GM11168 (cell line): ENCODE results near the gene IFNK.

Experiments
- in situ Hi-C: fragments of 300-500 bp; cut with MboI; formaldehyde crosslinking; loops from one replicate; pipeline ENCODE4 v1.12.0; 2022; ENCODE audit warnings: low sequenced_read_pairs; ENCODE audit not compliant: unreplicated experiment

Gene IFNK

DNA sequence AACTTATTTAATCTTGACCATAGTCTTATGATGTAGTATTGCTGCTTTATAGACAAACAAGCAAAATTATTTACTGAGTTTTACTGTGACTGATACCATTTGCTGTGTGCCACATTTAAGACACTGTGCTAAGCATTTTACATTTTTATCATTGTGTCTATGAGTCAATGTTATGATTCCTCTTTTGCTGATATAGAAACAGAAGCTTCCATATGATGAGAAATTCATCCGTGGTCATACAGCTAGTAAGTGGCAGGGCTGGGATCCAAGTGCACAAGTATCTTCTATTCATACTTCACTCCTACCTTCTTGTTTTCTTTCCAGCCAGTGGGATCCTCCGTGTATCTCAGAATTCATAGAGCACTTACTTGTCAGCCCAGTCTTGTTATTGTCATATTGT is 17.1 kb upstream of the IFNK start:
- in situ Hi-C loops = no loop called here

DNA sequence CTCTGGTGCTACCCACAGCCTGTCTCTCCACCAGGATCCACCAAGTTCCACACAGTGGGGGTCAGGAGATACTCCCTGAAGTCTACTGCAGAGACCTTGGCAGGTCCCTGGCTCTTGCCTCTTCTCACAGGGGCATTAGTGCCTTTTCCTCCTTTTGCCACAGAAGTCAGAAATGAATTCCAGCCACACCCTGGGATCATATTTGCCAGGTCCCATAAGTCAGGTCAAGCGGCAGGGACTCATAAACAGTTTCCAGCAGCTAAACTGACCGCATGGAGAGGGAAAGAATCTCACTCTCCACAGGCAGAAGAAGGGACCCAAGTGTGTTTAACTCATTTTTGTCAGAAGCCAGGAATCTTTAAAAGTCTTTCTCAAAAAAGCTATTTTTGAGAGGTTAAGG is 13.3 kb upstream of the IFNK start:
- in situ Hi-C loops = no loop called here

GRCh38 chr9:27511771-27512170 is 12.3 kb upstream of the IFNK start:
- in situ Hi-C loops = no loop called here

GRCh38 chr9:27514551-27514950 is 9.5 kb upstream of the IFNK start:
- in situ Hi-C loops = no loop called here

GRCh38 chr9:27518006-27518405 is 6.1 kb upstream of the IFNK start:
- in situ Hi-C loops = no loop called here

DNA sequence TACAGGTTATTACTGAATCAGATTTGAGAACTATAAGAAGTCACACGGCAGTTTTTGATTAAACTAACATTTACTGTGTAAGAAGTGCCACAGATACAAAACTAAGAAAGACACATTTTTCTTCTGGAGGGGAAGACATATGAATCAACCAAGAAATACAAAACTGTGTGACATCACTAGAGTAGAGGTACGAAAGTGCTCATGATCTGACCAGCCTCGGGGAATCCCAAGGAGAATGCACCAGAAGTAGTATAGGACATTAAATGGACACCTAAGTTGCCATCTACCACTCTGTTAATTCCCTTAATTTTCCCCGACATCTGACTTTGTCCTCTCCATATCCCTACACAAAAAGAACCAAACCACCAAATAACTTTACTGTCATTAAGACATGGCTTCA is 5.3 kb upstream of the IFNK start:
- in situ Hi-C loops = no loop called here

- in situ Hi-C loops = loop anchor here (10.0 kb wide), 1 partner anchor 75 kb away; no protein-coding TSS in a partner anchor
Observed at GRCh38 chr9:27519466-27520465, 4.3 kb upstream of the IFNK start.

- in situ Hi-C loops = loop anchor here (10.0 kb wide), 1 partner anchor 76 kb away; no protein-coding TSS in a partner anchor
Observed at GRCh38 chr9:27520986-27521385, 3.1 kb upstream of the IFNK start.

GRCh38 chr9:27523141-27523540 is 949 bp upstream of the IFNK start:
- in situ Hi-C loops = loop anchor here (10.0 kb wide), 1 partner anchor 78 kb away; no protein-coding TSS in a partner anchor

DNA sequence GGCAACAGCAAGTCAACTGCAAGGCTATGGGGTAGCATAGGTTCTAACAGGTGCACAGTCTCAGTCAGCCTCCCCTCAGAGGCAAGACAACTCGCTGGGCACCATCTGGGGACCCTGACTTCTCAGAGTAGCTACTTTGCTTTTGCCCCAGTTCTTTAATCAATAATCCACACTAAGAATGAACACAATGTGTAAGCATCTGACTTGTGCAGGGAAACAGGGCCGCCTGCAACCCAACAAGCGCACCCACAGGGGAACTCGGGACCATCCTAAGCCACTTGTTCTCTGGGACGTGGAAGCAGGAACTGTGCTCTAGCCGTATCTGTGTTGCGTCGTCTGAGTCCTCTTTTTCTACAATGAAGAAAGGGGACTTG is 3.6 kb downstream of the IFNK start:
- in situ Hi-C loops = loop anchor here (10.0 kb wide), 1 partner anchor 83 kb away; no protein-coding TSS in a partner anchor

DNA sequence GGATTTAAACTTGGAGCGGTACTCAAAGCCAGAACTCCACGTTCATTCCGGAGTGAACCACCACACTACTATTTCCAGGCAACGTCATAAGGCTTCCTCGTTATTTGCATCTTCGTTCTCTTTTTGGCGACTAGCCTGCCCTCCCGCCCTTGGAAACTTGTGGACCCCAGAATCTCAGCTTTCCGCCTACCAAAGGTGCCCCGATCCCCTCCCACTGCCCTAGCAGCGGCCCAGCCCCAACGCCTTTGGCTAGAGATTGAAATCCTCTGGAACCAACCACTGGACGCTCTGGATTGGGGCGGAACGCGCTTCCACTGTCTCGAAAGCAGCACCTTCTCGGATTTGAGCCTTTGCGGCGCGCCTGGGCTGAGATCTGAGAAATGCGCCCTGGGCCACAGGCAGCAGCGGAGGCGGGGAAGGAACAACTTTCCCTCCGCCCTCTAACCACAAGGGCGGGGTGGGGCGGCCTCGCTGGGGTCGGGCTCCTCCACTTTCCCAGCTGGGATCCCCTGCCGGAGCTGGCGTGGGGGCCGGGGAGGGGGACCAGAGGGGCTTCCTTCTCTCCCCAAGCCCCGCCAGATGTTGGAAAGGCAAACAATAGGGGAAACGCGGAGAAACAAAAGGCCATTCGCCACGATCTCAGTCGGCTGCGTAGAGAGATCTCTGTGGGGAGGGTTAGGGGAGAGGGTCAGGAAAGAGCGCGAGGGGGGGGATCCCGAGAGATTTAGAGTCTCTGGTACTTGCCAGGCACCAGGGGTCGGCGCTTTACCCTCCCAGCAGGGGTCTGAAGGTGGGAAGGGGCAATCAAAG is 4.2 kb downstream of the IFNK start:
- in situ Hi-C loops = loop anchor here (10.0 kb wide), 1 partner anchor 83 kb away; no protein-coding TSS in a partner anchor

- in situ Hi-C loops = loop anchor here (10.0 kb wide), 1 partner anchor 84 kb away; no protein-coding TSS in a partner anchor
Observed at GRCh38 chr9:27528886-27529315, 4.8 kb downstream of the IFNK start.

DNA sequence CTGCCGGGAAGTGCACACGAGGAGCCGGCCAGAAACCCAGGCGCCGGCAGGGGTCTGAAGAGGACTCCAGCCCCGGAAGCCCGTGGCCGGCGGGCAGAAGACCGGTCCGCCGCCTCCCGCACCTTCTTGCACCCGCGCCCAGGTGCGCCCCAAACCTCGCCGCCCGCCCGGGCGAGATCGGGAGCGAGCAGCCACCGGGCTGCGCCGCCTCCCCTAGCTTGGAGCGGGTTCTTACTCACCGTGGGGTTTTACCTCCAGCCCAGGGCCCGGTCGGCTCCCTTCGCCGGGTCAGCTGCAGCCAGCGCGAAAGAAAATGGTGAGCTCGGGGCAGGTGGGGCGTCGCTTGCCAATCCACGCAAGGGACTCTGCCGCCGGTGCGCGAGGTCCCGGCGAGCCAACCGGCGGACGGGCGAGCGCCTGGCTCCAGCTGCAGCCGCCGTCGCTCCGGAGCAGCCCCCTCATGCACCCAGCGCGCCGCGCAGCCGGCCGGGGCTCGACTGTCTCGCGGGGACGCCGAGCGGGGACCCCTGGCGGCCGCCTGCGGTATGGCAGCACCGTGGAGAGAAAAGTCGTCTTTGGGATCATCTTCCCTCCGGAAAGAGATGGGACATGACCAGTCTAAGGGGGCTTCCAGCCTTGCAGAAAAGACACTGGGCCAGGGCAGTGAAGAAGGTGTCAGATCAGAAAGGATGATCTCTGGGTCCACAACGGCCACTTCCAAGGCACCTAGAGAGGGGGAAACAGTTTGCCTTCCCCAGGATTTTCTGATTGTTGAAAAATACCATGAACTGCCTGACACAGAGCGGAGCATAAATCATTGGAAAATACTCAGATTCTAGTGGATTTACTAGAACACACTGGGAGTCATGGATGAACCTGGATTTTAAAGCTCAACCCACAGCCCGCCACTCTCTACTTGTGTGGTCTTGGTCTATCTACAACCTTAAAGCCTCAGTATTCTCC is 5.5 kb downstream of the IFNK start, which contains the start of gene MOB3B:
Gene MOB3B (minus strand): TSS at position 499 of the 963 bp plus-strand sequence. CDS start 74,264 bp downstream, outside the sequence.
- in situ Hi-C loops = loop anchor here (5.0 to 10.0 kb wide), 2 partner anchors 85 to 197 kb away; no protein-coding TSS in a partner anchor

GRCh38 chr9:27530915-27531755 is 7.0 kb downstream of the IFNK start:
- in situ Hi-C loops = loop anchor here (5.0 kb wide), 1 partner anchor 199 kb away; no protein-coding TSS in a partner anchor

GRCh38 chr9:27532046-27532445 is 8.0 kb downstream of the IFNK start:
- in situ Hi-C loops = loop anchor here (5.0 kb wide), 1 partner anchor 200 kb away; no protein-coding TSS in a partner anchor

DNA sequence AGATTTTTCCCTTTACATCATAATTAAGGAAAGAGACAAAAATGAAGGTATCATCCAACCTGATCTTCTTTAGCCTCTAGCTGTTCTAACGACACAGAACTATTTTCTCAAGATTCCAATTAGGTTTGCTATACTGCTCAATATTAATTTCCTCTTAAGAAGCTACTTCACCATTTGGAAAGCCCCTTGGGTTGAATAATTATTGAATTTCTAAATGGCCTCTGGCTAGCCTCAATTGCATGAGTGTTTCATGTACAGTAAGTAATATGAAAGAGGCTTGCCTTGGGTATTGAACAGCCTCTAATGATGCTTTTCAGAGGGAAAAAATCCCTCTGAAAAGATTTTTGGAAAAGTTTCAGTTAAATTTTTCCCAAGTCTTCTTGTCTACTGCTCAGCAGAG is 9.2 kb downstream of the IFNK start:
- in situ Hi-C loops = loop anchor here (5.0 kb wide), 1 partner anchor 201 kb away; no protein-coding TSS in a partner anchor

- in situ Hi-C loops = loop anchor here (5.0 kb wide), 1 partner anchor 202 kb away; no protein-coding TSS in a partner anchor
Observed at GRCh38 chr9:27534131-27534530, 10.0 kb downstream of the IFNK start.

DNA sequence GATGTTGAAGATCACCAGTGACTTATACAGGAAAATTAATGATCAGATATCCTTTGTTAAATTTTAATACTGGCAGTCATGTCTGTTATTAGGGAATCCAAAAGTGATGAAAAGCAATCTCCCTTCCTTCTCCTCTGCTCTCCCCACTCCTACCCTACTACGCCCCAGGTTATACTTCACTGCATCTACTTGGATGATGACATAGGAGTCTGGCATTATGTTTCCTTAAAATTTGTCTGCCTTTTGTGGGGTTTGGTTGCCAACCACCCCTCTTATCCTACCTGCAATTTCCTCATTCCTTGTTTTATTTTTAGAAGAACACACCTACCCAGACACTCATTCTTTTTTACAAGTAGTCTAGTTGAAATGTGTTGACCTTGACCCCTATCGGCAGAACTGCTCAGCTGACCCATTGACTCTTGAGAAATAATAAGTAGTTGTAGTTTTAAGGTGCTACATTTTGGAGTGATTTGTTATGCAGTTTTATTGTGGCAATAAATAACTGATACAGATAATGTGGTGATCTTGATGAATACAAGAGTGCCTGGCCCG is 10.6 kb downstream of the IFNK start:
- in situ Hi-C loops = loop anchor here (5.0 kb wide), 1 partner anchor 202 kb away; no protein-coding TSS in a partner anchor
